Measurements from ENCODE around the gene NRAP.

GRCh38 chr10:113656896-113657295 lies 6.9 kb downstream of the NRAP start:
- no peak for TF ChIP-seq CTCF (IDR thresholded peaks at IDR 0.05)
- no peak for TF ChIP-seq SMC3 (IDR thresholded peaks at IDR 0.05; ENCODE audit: low read depth, low read length)
- TF ChIP-seq POLR2AphosphoS5 (IDR thresholded peaks at IDR 0.05; ENCODE audit: low read depth, low read length): no peak
- TF ChIP-seq SIN3A (IDR thresholded peaks at IDR 0.05; ENCODE audit: borderline replicate concordance, low read depth, low read length): no peak
- no peak for TF ChIP-seq RAD21 (IDR thresholded peaks at IDR 0.05; ENCODE audit: low read length)
